Progenitor cell of endocrine pancreas (in vitro differentiated cells): ENCODE data around the gene APRT. TPM values are rescaled to one million over a fixed set of nuclear protein-coding genes. Genes with fewer than 3 reads are reported as not detected.

Experiments
- DNase-seq: peaks from one replicate; pipeline ENCODE4 v3.0.0; 2021; ENCODE audit warnings: low spot score; ENCODE audit not compliant: unreplicated experiment
- H3K27ac Mint-ChIP-seq: 2 replicates; pipeline ENCODE4 v1.8.0; 2021; ENCODE audit warnings: mild to moderate bottlenecking, moderate library complexity, mixed read lengths
- H3K27me3 Mint-ChIP-seq: 2 replicates; pipeline ENCODE4 v1.8.0; 2021; ENCODE audit warnings: mixed read lengths
- H3K36me3 Mint-ChIP-seq: 2 replicates; pipeline ENCODE4 v1.8.0; 2022; ENCODE audit warnings: mixed read lengths; ENCODE audit not compliant: insufficient read depth
- H3K4me1 Mint-ChIP-seq: 2 replicates; pipeline ENCODE4 v1.8.0; 2021; ENCODE audit warnings: low read depth, mixed read lengths
- H3K4me3 Mint-ChIP-seq: 2 replicates; pipeline ENCODE4 v1.8.0; 2021; ENCODE audit warnings: low read depth, mild to moderate bottlenecking, moderate library complexity, mixed read lengths
- H3K9me3 Mint-ChIP-seq: 2 replicates; pipeline ENCODE4 v1.8.0; 2021; ENCODE audit warnings: low read depth, mixed read lengths
- CTCF ChIP-seq: fragments of 200-600 bp; sonication (generic); IDR thresholded peaks from one replicate; pipeline ENCODE4 v1.5.0; 2021; ENCODE audit warnings: antibody characterized with exemption, mild to moderate bottlenecking; ENCODE audit not compliant: unreplicated experiment
- total RNA-seq: library from RNA; stranded (reverse); gene quantifications from 2 replicates; pipeline ENCODE4 v1.2.1, GENCODE V29; 2021

APRT gene
- total RNA-seq, 1 donor from 2014 or later = 100 TPM

GRCh38 chr16:88842308-88842756 is 30.6 kb upstream of the APRT start:
- H3K27me3 Mint-ChIP-seq = no peaks in the 10 kb centered on the region
- H3K27ac Mint-ChIP-seq = no peak overlapping the region
- H3K4me3 Mint-ChIP-seq = no peak overlapping the region
- H3K36me3 Mint-ChIP-seq = no peaks in the 10 kb centered on the region
- no peak for TF ChIP-seq CTCF
- H3K9me3 Mint-ChIP-seq = no peaks in the 10 kb centered on the region
- no peak for DNase-seq
- H3K4me1 Mint-ChIP-seq = no peaks in the 10 kb centered on the region

- DNase-seq = no peak
- Mint-ChIP-seq H3K36me3 (no peaks in the 10 kb centered on the region), H3K9me3 (no peaks in the 10 kb centered on the region), H3K27me3 (no peaks in the 10 kb centered on the region), H3K4me3 (no peak overlapping the region), H3K27ac (no peak overlapping the region), H3K4me1 (no peaks in the 10 kb centered on the region)
- no peak for TF ChIP-seq CTCF
Observed at GRCh38 chr16:88841521-88842307, 30.0 kb upstream of the APRT start.

- TF ChIP-seq CTCF = no peak
- H3K27ac Mint-ChIP-seq = no peak overlapping the region
- H3K9me3 Mint-ChIP-seq = no peaks in the 10 kb centered on the region
- DNase-seq = no peak
- no peaks in the 10 kb centered on the region for H3K36me3 Mint-ChIP-seq
- no peaks in the 10 kb centered on the region for H3K4me1 Mint-ChIP-seq
- H3K27me3 Mint-ChIP-seq = no peaks in the 10 kb centered on the region
- no peak overlapping the region for H3K4me3 Mint-ChIP-seq
Observed at GRCh38 chr16:88840600-88841215, 29.0 kb upstream of the APRT start.

GRCh38 chr16:88839745-88840599 is 28.2 kb upstream of the APRT start:
- no peaks in the 10 kb centered on the region for H3K36me3 Mint-ChIP-seq
- DNase-seq = no peak
- no peaks in the 10 kb centered on the region for H3K4me1 Mint-ChIP-seq
- no peaks in the 10 kb centered on the region for H3K27me3 Mint-ChIP-seq
- no peak for TF ChIP-seq CTCF
- no peak overlapping the region for H3K27ac Mint-ChIP-seq
- no peak overlapping the region for H3K4me3 Mint-ChIP-seq
- no peaks in the 10 kb centered on the region for H3K9me3 Mint-ChIP-seq

- H3K36me3 Mint-ChIP-seq = no peaks in the 10 kb centered on the region
- no peaks in the 10 kb centered on the region for H3K4me1 Mint-ChIP-seq
- peak; percentile 32 for TF ChIP-seq CTCF
- H3K27me3 Mint-ChIP-seq = no peaks in the 10 kb centered on the region
- DNase-seq = no peak
- no peak overlapping the region for H3K27ac Mint-ChIP-seq
- H3K4me3 Mint-ChIP-seq = no peak overlapping the region
- no peaks in the 10 kb centered on the region for H3K9me3 Mint-ChIP-seq
Observed at GRCh38 chr16:88839026-88839529, 27.4 kb upstream of the APRT start.
